OCI-LY1 (cell line): Measurements from ENCODE around the gene LINC00237.

Experiments
- H2AFZ ChIP-seq: fragments of 200-600 bp; sonication (generic), shearing (Covaris generic); 2 replicates; pipeline ENCODE4 v1.6.0; 2014; ENCODE audit warnings: antibody characterized with exemption, mild to moderate bottlenecking, low read length
- H3F3A ChIP-seq: fragments of 200-600 bp; sonication (generic), shearing (Covaris generic); 2 replicates; pipeline ENCODE4 v1.6.0; 2014; ENCODE audit warnings: mild to moderate bottlenecking, antibody characterized with exemption, low read length, moderate library complexity; ENCODE audit not compliant: insufficient read depth
- H3K27ac ChIP-seq: fragments of 200-600 bp; sonication (generic); 2 replicates; pipeline ENCODE4 v1.5.1; 2014; ENCODE audit warnings: low read length, mixed run types, mild to moderate bottlenecking, low read depth; ENCODE audit not compliant: poor library complexity, severe bottlenecking
- H3K27me3 ChIP-seq: fragments of 200-600 bp; sonication (generic); 2 replicates; pipeline ENCODE4 v1.6.0; 2014; ENCODE audit warnings: antibody characterized with exemption, mild to moderate bottlenecking, low read length, moderate library complexity; ENCODE audit not compliant: insufficient read depth
- H3K36me3 ChIP-seq: fragments of 200-600 bp; sonication (generic); 2 replicates; pipeline ENCODE4 v1.6.1; 2014; ENCODE audit warnings: mild to moderate bottlenecking, antibody characterized with exemption, low read length, moderate library complexity, mixed read lengths; ENCODE audit not compliant: insufficient read depth
- H3K4me1 ChIP-seq: fragments of 200-600 bp; sonication (generic); 2 replicates; pipeline ENCODE4 v1.5.1; 2014; ENCODE audit warnings: mild to moderate bottlenecking, low read length, moderate library complexity; ENCODE audit not compliant: insufficient read depth, severe bottlenecking
- H3K4me2 ChIP-seq: fragments of 200-600 bp; sonication (generic), shearing (Covaris generic); 2 replicates; pipeline ENCODE4 v1.6.1; 2014; ENCODE audit warnings: low read length
- H3K4me3 ChIP-seq: fragments of 200-600 bp; sonication (generic); 2 replicates; pipeline ENCODE4 v1.5.1; 2014; ENCODE audit warnings: low read length, low read depth, mild to moderate bottlenecking, mixed read lengths; ENCODE audit not compliant: poor library complexity, severe bottlenecking
- H3K79me2 ChIP-seq: fragments of 200-600 bp; shearing (Covaris generic); 2 replicates; pipeline ENCODE4 v1.6.1; 2016; ENCODE audit warnings: mixed run types, low read length, mixed read lengths; ENCODE audit not compliant: insufficient read depth
- H3K9ac ChIP-seq: fragments of 200-600 bp; sonication (generic), shearing (Covaris generic); 2 replicates; pipeline ENCODE4 v1.6.1; 2014; ENCODE audit warnings: mild to moderate bottlenecking, low read length, mixed read lengths
- H3K9me2 ChIP-seq: fragments of 200-600 bp; sonication (generic), shearing (Covaris generic); 2 replicates; pipeline ENCODE4 v1.6.1; 2014; ENCODE audit warnings: low read depth, mild to moderate bottlenecking, low read length, mixed read lengths
- H3K9me3 ChIP-seq: fragments of 200-600 bp; shearing (Covaris generic); 2 replicates; pipeline ENCODE4 v1.6.1; 2014; ENCODE audit warnings: low read length, mixed read lengths
- H4K20me1 ChIP-seq: fragments of 200-600 bp; sonication (generic), shearing (Covaris generic); 2 replicates; pipeline ENCODE4 v1.6.0; 2016; ENCODE audit warnings: mild to moderate bottlenecking, low read length; ENCODE audit not compliant: insufficient read depth
- CTCF ChIP-seq: fragments of 200-600 bp; sonication (generic), shearing (Covaris generic); IDR thresholded peaks from 2 replicates; pipeline ENCODE4 v1.5.1; 2017; ENCODE audit warnings: mild to moderate bottlenecking, antibody characterized with exemption, low read length, moderate library complexity, mixed read lengths
- EZH2 ChIP-seq: fragments of 200-600 bp; sonication (generic), shearing (Covaris generic); IDR thresholded peaks from 2 replicates; pipeline ENCODE4 v1.8.0; 2017; ENCODE audit warnings: borderline replicate concordance, mixed run types, mild to moderate bottlenecking, antibody characterized with exemption, low read length, moderate library complexity, mixed read lengths

LINC00237 gene

GRCh38 chr20:21092806-21093205 lies 13.4 kb downstream of the LINC00237 start:
- Histone ChIP-seq H3K4me2 (no peak overlapping the region), H2AFZ (no peak overlapping the region), H3K4me3 (no peak overlapping the region), H3K9ac (no peak overlapping the region), H3F3A (no peaks in the 10 kb centered on the region), H3K79me2 (no peaks in the 10 kb centered on the region), H4K20me1 (no peaks in the 10 kb centered on the region), H3K4me1 (peaks cover 58% of the 10 kb centered on the region), H3K9me3 (no peaks in the 10 kb centered on the region), H3K27ac (no peak overlapping the region), H3K27me3 (no peaks in the 10 kb centered on the region), H3K9me2 (no peaks in the 10 kb centered on the region), H3K36me3 (no peaks in the 10 kb centered on the region)
- TF ChIP-seq EZH2 (no peak), CTCF (no peak)

GRCh38 chr20:21090721-21091120 lies 15.4 kb downstream of the LINC00237 start:
- H3K79me2 ChIP-seq: no peaks in the 10 kb centered on the region
- H3K4me2 ChIP-seq: peak overlapping the region; percentile 86
- H3F3A ChIP-seq: no peaks in the 10 kb centered on the region
- peaks cover 37% of the 10 kb centered on the region for H3K4me1 ChIP-seq
- H4K20me1 ChIP-seq: no peaks in the 10 kb centered on the region
- TF ChIP-seq CTCF (no peak), EZH2 (no peak)
- H3K9me2 ChIP-seq: no peaks in the 10 kb centered on the region
- no peak overlapping the region for H2AFZ ChIP-seq
- peak overlapping the region; percentile 73 for H3K9ac ChIP-seq
- H3K4me3 ChIP-seq: peak overlapping the region; percentile 60
- H3K9me3 ChIP-seq: no peaks in the 10 kb centered on the region
- no peaks in the 10 kb centered on the region for H3K27me3 ChIP-seq
- H3K36me3 ChIP-seq: no peaks in the 10 kb centered on the region
- H3K27ac ChIP-seq: peak overlapping the region; percentile 89

GRCh38 chr20:21090111-21090618 lies 16.0 kb downstream of the LINC00237 start:
- no peaks in the 10 kb centered on the region for H4K20me1 ChIP-seq
- no peaks in the 10 kb centered on the region for H3K36me3 ChIP-seq
- no peaks in the 10 kb centered on the region for H3K27me3 ChIP-seq
- no peaks in the 10 kb centered on the region for H3K9me3 ChIP-seq
- peak overlapping the region; percentile 89 for H3K27ac ChIP-seq
- peaks cover 36% of the 10 kb centered on the region for H3K4me1 ChIP-seq
- H3K4me3 ChIP-seq: peak overlapping the region; percentile 60
- H2AFZ ChIP-seq: peak overlapping the region; percentile 50
- TF ChIP-seq CTCF: no peak
- no peak for TF ChIP-seq EZH2
- H3F3A ChIP-seq: no peaks in the 10 kb centered on the region
- H3K9ac ChIP-seq: peak overlapping the region; percentile 73
- H3K79me2 ChIP-seq: no peaks in the 10 kb centered on the region
- H3K9me2 ChIP-seq: no peaks in the 10 kb centered on the region
- peak overlapping the region; percentile 86 for H3K4me2 ChIP-seq
